HG03378 (cell line): ENCODE measurements around the gene LCN1.
"Not testable (repeated sequence)": the region's sequence is repeated elsewhere in the genome, so short reads cannot be mapped to it uniquely, and the experiment has no call there.

ENCODE experiments used
- ATAC-seq: cut with Tn5 transposase; IDR thresholded peaks from one replicate; pipeline ENCODE4 v1.9.1; 2021; ENCODE audit warnings: mild to moderate bottlenecking, moderate library complexity; ENCODE audit not compliant: unreplicated experiment

Gene LCN1

DNA sequence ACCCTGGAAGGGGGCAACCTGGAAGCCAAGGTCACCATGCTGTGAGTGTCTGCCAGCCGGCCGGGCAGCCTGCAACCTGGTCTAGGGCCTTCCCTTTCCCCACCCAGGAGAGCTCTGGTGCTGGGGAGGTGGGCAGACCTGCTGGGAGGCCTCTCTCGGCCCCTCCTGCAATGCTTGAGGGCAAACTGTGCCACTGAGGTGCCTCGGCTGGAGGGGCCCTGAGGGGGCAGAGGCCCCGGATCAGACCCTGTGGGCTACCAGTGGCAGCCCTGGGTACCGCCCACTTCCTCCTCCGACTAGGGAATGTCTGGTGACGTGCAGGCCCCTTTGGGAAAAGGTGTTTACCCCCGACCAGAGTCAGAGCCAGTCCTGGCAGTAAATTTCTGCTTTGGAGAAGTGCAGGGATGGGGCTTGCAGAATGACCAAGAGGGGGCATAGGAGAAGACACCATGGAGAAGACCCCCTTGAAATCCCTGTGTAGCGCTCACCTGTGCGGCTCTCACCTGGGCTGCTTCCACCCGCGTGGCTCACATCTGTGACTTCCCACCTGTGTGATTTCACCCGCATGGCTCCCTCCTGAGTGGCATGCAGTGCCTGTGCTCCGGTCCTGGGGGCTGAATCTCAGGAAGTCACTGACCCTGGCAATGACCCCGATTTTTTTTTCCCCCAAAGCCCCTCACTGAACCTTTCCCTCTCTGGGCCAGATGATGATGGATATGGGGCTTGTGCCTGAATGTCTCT is 1.1 kb downstream of the LCN1 start:
- ATAC-seq: no peak

DNA sequence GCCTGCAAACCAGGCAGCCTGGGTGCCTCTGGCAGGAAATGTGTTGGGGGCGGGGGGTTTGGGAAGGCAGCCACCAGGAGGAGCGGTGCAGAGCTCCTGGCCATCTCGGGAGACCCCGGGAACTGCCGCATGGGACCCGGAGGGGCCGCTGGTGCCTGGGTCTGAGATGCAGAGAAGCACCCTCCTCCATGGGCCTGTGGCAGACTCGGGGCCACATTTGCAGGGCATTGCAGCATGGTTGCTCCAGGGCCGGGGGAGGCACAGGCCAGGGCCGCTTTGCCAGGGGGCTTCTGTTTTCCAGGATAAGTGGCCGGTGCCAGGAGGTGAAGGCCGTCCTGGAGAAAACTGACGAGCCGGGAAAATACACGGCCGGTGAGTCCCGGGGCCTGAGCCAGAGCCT is 1.7 kb downstream of the LCN1 start:
- ATAC-seq: no peak

DNA sequence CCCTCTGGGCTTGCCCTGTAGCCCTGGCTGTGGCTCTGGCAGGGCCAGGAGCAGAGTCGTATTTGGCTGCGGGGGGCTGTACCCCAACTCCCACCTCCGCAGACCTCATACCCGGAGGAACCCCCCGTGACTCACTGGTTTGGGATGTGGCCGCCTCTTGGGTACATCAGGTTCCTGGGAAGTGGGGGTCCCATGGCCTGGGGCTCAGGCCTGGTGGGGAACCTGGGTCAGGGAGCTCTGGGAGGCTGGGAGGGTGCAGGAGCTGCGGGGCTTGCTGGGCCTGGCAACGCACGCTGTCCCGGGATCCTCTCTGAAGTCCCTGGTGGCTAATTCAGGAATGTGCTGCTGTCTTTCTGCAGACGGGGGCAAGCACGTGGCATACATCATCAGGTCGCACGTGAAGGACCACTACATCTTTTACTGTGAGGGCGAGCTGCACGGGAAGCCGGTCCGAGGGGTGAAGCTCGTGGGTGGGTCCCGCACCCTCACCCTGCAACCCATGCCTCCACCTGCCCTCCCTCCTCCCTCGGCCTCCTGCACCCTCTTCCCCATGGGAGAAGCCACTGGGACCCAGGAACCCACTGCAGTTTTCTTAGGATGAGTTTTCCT is 2.4 kb downstream of the LCN1 start:
- ATAC-seq: no peak

DNA sequence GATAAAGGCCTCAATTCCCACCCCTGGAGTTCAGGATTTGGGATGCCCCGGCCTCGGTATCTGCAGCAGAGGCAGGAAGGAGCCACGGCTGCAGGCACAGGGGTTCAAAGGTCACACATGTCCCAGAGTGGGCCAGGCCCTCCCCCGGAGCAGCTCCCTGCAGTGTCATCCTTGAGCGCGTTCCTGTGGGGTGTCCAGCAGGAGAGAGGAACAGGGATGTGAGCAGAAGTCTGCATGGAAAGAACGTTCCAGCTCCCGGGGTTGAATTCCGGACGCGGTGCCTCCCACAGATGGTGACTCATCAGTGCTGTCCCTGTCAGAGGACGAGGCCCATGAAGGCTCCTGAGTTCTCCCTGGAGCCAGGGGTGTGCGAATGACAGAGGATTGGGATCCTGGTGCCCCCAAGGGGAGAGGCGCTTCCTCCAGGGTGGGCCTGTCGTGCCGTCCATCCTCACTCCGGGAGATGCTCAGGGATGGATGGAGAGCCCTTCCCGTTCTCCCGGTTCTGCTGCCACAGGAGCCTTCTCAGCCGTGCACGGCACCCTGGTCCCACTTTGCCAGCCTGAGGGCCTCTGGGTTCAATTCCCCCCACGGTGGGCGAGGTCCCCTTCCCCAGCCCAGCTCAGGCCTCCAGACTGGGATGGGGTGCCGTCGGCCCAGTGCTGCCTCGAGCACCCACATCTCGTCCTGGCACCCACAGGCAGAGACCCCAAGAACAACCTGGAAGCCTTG is 3.1 kb downstream of the LCN1 start:
- ATAC-seq: no peak

DNA sequence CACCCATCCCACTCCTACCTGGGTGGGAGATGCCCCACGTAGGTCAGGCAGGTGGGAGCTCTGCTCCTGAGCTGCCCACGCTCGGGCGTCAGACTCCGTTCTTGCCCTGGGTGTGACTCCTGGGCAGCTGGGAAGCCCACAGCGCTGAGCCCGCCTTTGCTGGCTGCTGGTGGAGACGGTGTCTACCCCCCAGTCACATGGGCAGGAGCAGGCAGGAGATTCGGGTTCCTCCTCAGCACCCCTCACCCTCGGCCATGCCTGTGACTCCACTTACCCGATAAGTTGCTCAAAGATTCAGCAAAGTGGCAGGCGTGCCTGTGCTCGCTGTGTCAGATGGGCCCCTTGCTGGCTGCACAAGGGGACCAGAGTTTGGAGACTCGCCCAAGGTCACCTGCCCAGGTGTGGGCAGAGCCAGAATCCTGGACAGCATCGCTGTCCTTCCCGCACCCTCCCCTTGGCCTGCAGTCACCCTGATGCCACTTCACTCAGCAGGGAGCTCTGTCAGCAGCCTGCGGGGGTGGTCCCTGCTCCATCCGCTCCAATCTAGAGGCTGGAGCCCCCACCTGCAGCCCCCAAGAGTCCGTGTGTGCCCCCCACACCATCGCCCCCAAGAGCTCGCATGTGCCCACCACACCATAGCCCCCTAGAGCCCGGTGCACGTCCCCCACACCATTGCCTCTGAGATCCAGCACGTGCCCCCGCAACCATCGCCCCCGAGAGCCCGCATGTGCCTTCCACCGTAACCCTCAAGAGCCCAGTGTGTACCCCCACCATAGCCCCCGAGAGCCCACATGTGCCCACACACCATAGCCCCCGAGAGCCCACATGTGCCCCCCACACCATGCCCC is 4.2 kb downstream of the LCN1 start:
- no peak for ATAC-seq

DNA sequence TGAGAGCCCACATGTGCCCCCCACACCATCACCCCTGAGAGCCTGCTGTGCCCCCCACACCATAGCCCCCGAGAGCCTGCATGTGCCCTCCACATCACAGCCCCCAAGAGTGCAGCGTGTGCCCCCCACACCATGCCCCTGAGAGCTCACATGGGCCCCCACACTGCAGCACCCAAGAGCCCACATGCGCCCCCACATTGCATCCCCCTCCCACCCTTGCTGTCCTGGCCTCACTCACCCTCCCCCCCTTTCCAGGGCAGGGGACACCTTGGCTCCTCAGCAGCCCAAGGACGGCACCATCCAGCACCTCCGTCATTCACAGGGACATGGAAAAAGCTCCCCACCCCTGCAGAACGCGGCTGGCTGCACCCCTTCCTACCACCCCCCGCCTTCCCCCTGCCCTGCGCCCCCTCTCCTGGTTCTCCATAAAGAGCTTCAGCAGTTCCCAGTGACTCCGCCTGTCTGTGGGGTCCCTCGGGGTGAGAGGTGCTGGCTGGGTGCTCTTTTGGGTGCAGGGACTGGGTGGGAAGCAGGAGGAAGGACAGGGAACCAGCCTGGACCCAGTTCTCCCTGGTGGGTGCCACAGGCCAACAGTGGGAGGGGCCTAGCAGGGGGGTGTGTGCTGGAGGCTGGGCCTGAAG is 5.0 kb downstream of the LCN1 start:
- no peak for ATAC-seq

DNA sequence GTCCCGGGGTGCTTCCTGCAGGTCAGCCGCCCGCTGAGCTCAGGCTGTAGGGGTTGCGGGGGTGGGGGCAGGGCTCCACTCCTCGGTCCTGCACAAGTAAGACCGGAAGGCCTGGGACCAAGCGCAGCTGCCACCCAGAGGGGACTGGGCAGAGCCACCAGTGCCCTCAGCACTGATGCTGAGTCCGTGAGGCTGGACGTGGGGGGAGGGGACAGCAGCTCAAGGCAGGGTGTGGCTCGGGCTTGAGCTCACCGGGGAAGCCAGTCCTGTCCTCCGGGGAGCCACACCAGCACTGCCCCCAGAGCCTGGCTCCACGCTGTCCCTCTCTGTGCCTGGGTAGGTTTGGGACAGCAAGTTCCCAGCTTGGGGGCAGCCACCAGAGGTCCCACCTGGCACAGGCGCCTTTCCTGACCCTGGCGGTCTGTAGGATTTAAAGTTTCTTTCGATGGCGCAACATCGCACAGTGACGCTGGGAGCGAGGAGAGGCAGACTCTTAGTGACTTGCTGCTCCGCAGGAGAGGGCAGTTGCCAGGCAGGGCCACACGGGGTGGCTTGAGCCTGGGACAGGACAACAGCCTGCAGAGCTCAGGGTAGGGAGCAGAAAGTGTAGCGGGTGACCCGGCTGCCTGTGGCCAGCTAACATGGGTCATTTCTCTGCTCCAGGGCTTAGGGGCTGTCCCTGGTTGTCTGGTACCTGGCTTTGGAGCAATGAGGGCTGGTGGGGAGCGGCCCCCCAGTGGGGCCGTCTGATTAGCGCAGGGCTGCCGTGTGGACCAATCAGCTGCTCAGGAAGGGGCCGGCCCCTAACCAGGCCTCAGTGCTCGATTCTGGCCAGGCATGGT is 5.7 kb downstream of the LCN1 start:
- no peak for ATAC-seq

DNA sequence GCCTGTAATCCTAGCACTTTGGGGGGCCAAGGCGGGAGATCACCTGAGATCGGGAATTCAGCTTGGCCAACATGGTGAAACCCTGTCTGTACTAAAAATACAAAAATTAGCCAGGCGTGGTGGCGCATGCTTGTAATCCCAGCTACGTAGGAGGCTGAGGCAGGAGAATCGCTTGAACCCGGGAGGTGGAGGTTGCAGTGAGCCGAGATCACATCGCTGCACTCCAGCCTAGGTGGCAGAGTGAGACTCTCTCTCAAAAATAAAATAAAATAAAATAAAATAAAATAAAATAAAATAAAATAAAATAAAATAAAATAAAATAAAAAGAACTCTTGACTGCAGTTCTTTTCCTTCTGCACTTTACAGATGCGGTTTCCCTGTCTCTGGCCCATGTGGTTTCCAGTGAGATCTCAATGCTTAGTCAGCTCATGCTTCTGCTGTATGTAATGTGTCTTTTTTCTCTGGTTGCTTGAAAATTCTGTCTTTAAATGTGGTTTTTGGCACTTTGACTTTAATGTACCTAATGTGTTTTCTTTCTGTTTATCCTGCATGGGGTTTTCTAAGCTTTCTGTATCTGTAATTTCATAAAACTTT is 7.7 kb downstream of the LCN1 start:
- ATAC-seq: not testable (repeated sequence)

DNA sequence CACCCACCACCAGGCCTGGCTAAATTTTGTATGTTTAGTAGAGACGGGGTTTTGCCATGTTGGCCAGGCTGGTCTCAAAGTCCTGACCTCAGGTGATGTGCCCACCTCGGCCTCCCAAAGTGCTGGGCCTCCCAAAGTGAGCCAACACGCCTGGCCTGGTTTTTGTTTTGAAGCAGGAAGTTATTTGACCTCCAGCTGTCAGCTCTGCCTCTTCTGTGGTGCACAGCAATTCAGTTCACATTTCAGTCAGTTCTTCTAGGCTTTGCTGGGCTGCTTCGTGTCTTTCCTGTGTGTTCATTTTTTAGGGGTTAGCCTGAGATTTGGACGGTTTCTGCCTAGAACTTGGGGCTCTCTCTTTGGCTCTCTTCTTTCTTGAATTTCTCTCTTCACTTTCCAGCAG is 8.9 kb downstream of the LCN1 start:
- no peak for ATAC-seq

DNA sequence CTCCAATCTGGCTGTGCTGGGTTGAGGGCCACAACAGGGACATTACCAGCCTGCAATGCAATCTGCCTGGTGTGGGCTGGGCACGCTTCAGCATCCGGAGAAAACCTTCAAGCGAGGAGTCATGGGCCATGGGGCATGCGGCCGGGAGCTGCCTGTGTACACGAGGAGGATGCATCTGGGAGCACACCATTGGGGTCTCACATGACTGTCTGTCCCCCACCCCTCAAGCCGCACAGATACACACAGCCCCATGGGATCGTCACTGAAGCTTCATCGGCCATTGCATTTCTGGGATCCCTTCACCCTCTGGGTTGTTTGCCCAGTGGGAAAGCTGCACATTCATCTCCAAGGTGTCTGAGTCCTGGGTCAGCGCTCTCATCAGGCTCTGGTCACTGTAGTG is 9.9 kb downstream of the LCN1 start:
- no peak for ATAC-seq

DNA sequence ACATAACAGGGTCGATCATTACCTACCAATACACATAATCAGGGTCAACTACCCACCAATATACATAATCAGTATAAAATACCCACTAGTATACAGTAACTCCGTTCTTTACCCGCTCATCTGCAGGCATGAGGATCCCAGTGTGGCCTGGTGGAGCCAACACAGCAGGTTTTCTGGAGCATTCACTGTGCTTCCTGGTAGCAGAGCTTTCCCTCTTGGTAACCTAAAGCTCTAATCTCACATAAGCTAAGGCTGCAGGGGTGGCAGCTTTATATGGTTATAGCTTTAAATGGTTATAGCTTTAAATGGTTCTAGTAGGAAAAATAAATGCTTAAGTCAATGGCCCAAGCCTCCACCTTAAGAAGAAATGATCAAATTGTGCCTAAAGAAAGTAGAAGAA is 11.9 kb downstream of the LCN1 start:
- no peak for ATAC-seq

DNA sequence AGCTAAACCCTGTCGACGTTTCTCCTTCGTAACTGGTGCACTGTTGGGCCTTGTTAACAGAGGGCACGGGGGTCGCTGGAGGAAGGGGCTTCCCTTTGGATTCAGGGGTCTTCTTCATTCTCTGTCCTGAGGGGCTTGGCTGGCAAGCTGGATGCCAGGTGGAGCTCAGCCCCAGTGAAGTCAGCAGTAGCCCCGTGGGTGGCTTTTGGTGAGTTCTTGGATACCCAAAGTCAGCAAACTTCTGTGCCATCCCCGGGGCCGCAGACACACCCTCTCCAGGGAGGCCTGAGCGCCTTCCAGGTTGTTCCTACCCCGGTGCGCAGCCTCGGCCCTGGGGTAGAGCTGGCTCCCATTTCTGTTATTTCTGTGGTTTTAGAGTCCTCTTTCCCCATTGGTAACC is 12.4 kb downstream of the LCN1 start:
- no peak for ATAC-seq

DNA sequence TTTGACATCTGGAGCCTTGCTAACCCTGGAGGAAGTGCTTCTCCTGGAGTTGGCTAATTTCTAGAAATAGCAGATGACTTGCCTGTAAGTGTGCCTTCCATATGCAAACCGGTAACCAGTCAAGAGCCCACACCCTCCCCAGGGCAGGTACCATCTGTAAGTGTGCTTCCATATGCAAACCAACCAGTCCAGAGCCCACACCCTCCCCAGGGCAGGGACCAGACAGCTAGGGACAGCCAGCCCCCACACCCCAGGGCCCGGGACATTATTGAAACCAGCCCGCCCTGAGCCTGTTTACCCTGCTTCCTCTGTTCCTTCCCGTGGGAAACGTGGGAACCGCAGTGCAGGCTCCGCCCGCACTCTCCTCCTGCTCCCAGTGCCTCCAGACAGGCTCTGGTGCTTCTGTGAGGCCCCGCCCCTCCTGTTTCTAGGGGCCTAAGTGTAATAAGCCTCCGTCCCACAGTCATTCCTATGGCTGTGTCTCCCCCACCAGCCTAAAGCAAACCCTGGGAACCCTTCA is 13.0 kb downstream of the LCN1 start:
- not testable (repeated sequence) for ATAC-seq

DNA sequence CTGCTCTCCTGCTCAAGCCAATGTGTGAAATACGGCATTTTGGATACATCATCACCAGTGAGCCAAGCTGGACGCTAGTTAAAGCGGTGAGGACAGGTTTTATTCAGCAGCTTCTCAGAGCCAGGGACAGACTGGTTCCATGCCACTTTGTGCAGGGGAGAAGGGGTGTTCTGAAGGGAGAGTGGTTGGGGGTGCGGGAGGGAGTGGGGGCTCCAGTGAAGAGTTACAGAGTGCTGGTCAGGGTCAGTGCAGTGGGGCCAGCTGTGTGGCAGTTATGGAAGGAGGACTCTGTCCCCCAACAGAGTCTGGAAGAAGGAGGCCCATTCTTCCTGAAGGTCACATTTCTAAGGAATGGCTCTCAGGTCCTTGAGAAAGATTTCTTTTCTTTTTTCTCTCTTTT is 13.6 kb downstream of the LCN1 start:
- ATAC-seq: not testable (repeated sequence)

DNA sequence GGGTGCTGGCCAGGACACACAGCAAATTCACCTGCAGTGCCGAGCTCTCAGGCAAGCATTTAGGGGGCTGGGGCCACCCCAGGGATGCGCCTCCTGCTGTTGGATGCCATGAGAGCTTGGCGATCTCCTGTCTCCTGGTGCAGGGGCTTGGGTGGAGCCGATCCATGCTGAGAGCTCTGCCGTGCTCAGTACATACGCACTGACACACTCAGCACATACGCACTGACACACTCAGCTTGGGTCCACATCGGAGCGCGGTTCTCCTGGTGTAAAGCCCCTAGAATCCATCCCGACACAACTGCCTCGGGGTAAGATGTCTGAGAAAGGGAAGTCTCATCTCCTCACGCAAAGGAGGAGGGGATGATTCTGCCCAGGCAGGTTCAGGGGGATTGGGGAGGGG is 14.4 kb downstream of the LCN1 start:
- ATAC-seq: not testable (repeated sequence)

DNA sequence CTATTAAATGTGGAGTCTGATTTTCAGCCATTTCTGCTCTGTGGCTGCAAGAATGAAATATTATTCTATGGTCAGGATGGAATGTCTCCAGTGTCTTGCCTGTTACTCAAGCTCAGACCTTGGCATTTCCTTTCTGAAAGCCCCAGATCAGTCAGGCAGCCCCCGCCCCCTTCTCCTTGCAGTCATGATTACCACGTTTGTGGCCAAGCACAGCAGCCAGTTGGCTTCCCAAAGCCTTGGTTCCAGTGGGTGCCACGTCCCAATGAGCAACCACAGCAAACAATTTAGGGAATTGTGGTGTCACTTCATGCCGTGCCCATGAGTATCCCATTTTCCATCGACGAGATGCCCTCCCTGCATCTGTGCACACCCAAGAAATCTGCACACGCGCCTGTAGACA is 15.0 kb downstream of the LCN1 start:
- no peak for ATAC-seq

DNA sequence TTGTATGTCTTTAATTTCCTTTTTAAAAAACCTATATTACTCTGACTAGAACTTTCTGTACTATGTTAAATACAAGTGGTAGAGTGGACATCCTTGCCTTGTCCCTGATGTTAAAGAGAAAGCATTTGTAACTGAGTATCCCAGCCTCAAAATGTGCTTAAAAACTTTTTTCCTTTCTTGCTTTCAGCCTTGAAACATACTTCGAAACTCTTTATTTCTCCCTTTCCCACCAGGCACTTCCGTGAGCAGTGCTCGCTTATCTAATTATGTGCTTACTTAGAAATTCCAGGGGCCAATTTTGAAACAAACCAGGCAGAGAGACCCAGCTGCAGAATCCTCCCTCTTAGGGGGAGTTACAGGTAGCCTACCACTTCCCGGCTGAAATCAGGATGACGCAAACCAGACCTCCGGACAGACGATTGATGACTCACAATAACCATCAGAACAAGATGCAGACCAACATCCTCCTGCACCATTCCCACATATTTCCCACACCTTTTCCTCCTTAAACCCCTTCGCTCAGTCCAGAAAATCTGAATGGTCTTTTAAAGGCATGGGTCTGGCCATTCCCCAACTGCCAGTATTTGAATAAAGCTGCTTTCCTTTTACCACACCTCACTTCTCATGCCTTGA is 22.1 kb downstream of the LCN1 start:
- ATAC-seq: not testable (repeated sequence)

DNA sequence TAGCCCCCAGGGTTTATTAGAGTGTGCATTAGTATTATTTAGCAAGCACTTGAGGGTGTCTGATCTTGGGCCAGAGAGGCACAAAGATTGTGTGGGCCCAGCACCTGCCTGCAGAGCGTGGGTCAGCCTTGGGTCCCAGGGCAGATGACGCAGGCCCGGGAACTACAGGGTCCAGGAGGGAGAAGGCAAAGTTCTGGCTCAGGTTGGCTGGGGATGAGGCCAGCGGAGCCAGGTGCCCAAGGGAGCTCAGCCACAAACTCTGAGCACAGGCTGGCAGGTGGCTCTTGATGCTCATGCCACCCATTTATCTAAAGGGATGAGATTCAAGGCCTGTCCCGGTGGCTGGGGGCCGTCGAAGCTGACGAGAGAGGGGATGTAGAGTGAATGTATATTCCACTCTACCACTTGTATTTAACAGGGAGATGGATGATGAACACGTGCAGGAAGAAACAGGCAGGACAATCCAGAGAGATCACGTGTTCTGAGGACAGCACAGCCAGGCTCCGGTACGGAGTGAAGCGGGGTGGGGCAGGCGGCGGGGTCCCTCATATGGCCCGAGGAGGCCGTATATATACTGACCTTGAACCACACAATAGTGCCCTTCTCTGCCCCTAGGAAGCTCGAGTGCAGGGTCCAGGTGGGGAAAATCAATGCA is 23.9 kb downstream of the LCN1 start:
- ATAC-seq: no peak
